Cerebellar nuclear complex (tissue), 1 donor: ENCODE measurements around the gene BFSP1.
A peak's percentile ranks its signal among the peaks of the same experiment; 100 is the strongest.

Experiments used
- DNase-seq, 2 experiments: peaks; one replicate each; lab custom pipeline; 2025; lab: John Stamatoyannopoulos, UW

BFSP1 gene

GRCh38 chr20:17557675-17558006 is 26.5 kb upstream of the BFSP1 start:
- no peak for DNase-seq

GRCh38 chr20:17556837-17557674 is 25.9 kb upstream of the BFSP1 start:
- DNase-seq: peak; percentile 88 to 99

- no peak for DNase-seq
Observed at GRCh38 chr20:17555106-17555505, 23.9 kb upstream of the BFSP1 start.

- no peak for DNase-seq
Observed at GRCh38 chr20:17549131-17549530, 18.0 kb upstream of the BFSP1 start.

- DNase-seq: no peak
Observed at GRCh38 chr20:17545127-17545526, 13.9 kb upstream of the BFSP1 start.

GRCh38 chr20:17543531-17544131 is 12.5 kb upstream of the BFSP1 start:
- no peak for DNase-seq

- no peak for DNase-seq
Observed at GRCh38 chr20:17542993-17543412, 11.8 kb upstream of the BFSP1 start.

GRCh38 chr20:17542481-17542880 is 11.3 kb upstream of the BFSP1 start:
- no peak for DNase-seq

- DNase-seq: no peak
Observed at GRCh38 chr20:17541996-17542395, 10.8 kb upstream of the BFSP1 start.

- DNase-seq: no peak
Observed at GRCh38 chr20:17541596-17541995, 10.4 kb upstream of the BFSP1 start.

- no peak for DNase-seq
Observed at GRCh38 chr20:17538517-17539170, 7.5 kb upstream of the BFSP1 start.

- DNase-seq: no peak
Observed at GRCh38 chr20:17537959-17538358, 6.8 kb upstream of the BFSP1 start.

- peak; percentile 9 to 27 for DNase-seq
Observed at GRCh38 chr20:17536944-17537444, 5.8 kb upstream of the BFSP1 start.

GRCh38 chr20:17534077-17534476 is 2.9 kb upstream of the BFSP1 start:
- no peak for DNase-seq

- DNase-seq: no peak
Observed at GRCh38 chr20:17533396-17533795, 2.2 kb upstream of the BFSP1 start.

- no peak for DNase-seq
Observed at GRCh38 chr20:17531665-17532025, 466 bp upstream of the BFSP1 start.

GRCh38 chr20:17530153-17530552 is 1.0 kb downstream of the BFSP1 start:
- DNase-seq: no peak

- no peak for DNase-seq
Observed at GRCh38 chr20:17529586-17529985, 1.6 kb downstream of the BFSP1 start.

GRCh38 chr20:17525650-17526049 is 5.5 kb downstream of the BFSP1 start:
- no peak for DNase-seq

GRCh38 chr20:17525132-17525531 is 6.0 kb downstream of the BFSP1 start:
- no peak for DNase-seq

- no peak for DNase-seq
Observed at GRCh38 chr20:17524560-17524959, 6.6 kb downstream of the BFSP1 start.

- no peak for DNase-seq
Observed at GRCh38 chr20:17523326-17523725, 7.9 kb downstream of the BFSP1 start.

- no peak for DNase-seq
Observed at GRCh38 chr20:17522528-17522927, 8.7 kb downstream of the BFSP1 start.
